Measurements from ENCODE around the gene ACO1.

Gene ACO1

DNA sequence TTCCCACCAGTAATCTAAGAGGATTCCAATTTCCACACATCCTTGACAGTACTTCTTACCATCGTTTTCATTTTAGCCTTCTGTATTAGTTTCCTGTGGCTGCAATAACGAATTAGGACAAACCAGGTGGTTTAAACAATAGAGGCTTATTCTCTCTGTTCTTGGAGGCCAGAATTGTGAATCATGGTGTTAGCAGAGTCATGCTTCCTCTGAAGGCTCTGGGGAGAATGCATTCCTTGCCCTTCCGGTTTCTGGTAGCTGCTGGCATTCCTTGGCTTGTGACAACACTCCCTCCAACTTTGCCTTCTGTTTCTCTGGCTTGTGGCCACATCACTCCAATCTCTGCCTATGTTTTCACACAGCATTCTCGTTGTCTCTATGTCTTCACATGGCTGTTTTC is 118.0 kb downstream of the ACO1 start:
- no peak for DNase-seq

DNA sequence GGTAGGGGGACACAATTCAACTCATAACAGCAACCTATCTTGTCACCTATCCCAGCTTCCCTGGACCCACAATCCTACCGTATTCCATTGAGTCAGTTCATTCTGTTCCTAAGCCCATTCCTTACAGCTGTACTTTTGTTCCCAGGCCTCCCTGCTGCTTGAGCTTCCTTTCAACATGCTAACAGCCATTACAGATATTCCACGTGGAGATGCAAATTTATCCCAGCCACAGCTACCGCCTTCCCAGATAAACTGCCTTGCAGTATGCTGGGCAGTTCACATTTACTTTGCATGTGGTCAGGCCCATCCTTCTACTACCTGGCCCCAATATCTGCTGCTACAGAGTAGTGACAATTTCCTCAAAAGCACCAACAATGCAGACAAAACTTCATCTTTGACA is 118.6 kb downstream of the ACO1 start:
- no peak for DNase-seq

Data from NCI-H146 (cell line).